Measurements from ENCODE around the gene TIMM23B.
"Not testable (repeated sequence)": the region's sequence is repeated elsewhere in the genome, so short reads cannot be mapped to it uniquely, and the experiment has no call there.

The TIMM23B gene, protein sequence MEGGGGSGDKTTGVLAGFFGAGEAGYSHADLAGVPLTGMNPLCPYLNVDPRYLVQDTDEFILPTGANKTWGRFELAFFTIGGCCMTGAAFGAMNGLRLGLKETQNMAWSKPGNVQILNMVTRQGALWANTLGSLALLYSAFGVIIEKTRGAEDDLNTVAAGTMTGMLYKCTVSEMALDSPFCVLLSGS

DNA sequence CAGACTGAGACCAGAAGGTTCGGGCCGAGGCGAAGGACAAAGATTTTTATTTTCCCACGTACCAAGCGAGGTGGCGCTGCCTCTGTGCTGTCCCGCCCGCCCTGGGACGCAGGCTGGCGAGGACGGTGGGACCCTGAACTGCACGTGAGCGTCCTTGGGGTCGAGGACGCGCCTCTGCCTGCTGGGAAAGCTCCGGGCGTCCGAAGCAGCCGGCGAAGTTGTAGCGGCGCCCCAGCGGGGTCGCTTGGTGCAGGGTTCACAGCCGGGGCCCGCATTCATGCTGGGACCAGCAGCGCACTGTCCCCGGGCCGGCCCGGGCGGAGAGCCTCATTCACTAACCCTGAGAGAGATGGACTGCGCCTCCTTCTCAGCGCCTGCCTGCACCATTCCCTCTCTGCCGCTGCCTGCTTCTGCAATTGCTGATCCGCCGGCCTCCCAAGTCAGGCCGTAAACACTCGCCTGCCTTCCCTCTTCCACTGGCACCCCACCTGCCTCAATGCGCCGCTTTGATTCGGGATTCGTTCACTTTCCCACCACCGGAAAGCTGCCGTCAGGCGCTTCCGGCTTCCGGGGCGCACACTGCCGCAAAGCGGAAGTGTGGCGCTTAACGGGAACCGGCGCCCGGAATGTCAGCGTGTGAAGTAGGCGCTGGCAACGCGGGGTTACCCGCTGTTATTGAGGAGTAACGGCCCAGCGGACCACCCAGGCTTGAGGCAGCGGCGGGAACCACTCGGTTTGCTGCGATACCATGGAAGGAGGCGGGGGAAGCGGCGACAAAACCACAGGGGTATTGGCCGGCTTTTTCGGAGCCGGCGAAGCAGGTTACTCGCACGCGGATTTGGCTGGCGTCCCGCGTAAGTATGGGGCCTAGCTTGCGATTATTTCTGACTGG lies at the start of gene TIMM23B, which contains the start of gene PARG:
TSS of gene TIMM23B (plus strand) at position 607 of the 892 bp plus-strand sequence. CDS start at position 749, 142 bp downstream.
TSS of gene PARG (minus strand) at position 581 of the 892 bp plus-strand sequence. CDS start at position 279, 302 bp downstream.
- not testable (repeated sequence) for H3K36me3 ChIP-seq (ENCODE audit: control insufficient read depth in 5 of 5, insufficient read depth in 5 of 5, low read length in 5 of 5); H3K27me3 ChIP-seq (ENCODE audit: control insufficient read depth in 5 of 5, insufficient read depth in 4 of 5, low read length in 5 of 5); H3K9me3 ChIP-seq (ENCODE audit: control insufficient read depth in 5 of 5, low read length in 5 of 5)
- Histone ChIP-seq H3K4me3 (ENCODE audit: low read depth in 1 of 5, low read length in 5 of 5) (peak within 1 kb of the TSS; percentile 75 to 87 (median 82)), H3K9ac (ENCODE audit: low read length in 5 of 5) (peak within 1 kb of the TSS; percentile 82 to 98 (median 83)), H3K27ac (ENCODE audit: low read depth, low read length) (peak within 1 kb of the TSS; percentile 75), H3K4me1 (ENCODE audit: control insufficient read depth in 5 of 5, insufficient read depth in 5 of 5, low read length in 5 of 5) (peaks cover 0 to 25% (median 21%) of the 10 kb centered on the region in 5 donors)

DNA sequence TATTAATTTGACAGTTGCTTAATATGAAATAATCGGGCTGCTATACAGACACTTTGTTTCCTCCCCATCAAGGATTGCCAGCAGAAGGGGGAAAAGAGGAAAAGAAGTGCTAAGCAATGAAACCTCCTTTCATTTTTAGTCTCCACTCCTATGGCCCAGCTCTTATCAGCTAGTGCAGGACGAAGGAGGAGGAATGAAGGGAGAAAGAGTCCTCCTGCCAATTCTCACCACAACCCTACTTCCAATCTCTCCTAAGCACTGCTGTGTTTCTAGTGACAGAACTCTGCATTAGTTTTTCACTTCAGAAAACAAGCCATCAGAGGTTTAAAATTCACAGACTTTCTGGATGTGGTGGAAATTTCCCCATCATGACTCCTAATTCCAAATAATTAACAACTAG lies 41.9 kb upstream of the TIMM23B start:
- not testable (repeated sequence) for H3K4me3 ChIP-seq (ENCODE audit: low read depth in 1 of 5, low read length in 5 of 5); H3K4me1 ChIP-seq (ENCODE audit: control insufficient read depth in 5 of 5, insufficient read depth in 5 of 5, low read length in 5 of 5); H3K27me3 ChIP-seq (ENCODE audit: control insufficient read depth in 5 of 5, insufficient read depth in 4 of 5, low read length in 5 of 5); H3K36me3 ChIP-seq (ENCODE audit: control insufficient read depth in 5 of 5, insufficient read depth in 5 of 5, low read length in 5 of 5); H3K9me3 ChIP-seq (ENCODE audit: control insufficient read depth in 5 of 5, low read length in 5 of 5); H3K27ac ChIP-seq (ENCODE audit: low read depth, low read length); H3K9ac ChIP-seq (ENCODE audit: low read length in 5 of 5)

DNA sequence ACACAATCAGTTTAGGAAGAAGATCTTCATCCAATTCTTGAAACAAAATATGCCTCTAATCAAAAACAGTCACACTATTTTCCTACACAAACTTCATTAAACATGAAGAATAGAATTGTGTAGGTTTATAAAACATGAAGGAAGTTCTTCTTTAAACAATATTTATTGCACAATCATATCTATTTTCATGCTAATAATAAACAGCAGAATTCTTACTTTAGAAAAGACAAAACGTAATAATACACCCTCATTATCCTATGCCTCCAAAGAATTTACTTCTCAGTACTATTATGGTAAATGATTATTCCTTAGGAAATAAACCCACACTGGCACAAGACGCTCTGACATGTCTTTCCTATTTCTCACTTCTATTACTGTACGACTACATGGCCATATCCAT lies 41.4 kb upstream of the TIMM23B start:
- not testable (repeated sequence) for H3K27me3 ChIP-seq (ENCODE audit: control insufficient read depth in 5 of 5, insufficient read depth in 4 of 5, low read length in 5 of 5); H3K4me1 ChIP-seq (ENCODE audit: control insufficient read depth in 5 of 5, insufficient read depth in 5 of 5, low read length in 5 of 5); H3K36me3 ChIP-seq (ENCODE audit: control insufficient read depth in 5 of 5, insufficient read depth in 5 of 5, low read length in 5 of 5); H3K9ac ChIP-seq (ENCODE audit: low read length in 5 of 5); H3K4me3 ChIP-seq (ENCODE audit: low read depth in 1 of 5, low read length in 5 of 5); H3K9me3 ChIP-seq (ENCODE audit: control insufficient read depth in 5 of 5, low read length in 5 of 5); H3K27ac ChIP-seq (ENCODE audit: low read depth, low read length)

DNA sequence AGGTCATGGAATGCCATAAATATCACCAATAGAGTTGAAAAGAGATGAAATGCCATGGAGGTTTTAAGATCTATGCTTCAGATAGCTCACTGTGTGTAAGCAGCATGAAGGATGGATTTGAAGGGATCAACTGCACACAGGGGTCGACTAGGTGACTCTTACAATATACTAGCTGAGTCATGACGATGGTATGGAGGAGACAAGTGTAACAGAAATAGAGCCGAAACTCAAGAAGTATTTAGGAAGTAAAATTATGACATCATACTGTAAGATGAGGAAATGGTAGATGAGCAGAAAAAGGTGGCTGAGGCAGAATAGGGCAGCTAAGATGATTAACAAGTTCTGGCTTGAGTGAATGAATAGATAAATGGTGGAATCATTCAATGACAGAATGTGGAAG lies 38.0 kb upstream of the TIMM23B start:
- H3K9ac ChIP-seq (ENCODE audit: low read length in 5 of 5); H3K4me1 ChIP-seq (ENCODE audit: control insufficient read depth in 5 of 5, insufficient read depth in 5 of 5, low read length in 5 of 5); H3K9me3 ChIP-seq (ENCODE audit: control insufficient read depth in 5 of 5, low read length in 5 of 5); H3K36me3 ChIP-seq (ENCODE audit: control insufficient read depth in 5 of 5, insufficient read depth in 5 of 5, low read length in 5 of 5); H3K27ac ChIP-seq (ENCODE audit: low read depth, low read length); H3K4me3 ChIP-seq (ENCODE audit: low read depth in 1 of 5, low read length in 5 of 5); H3K27me3 ChIP-seq (ENCODE audit: control insufficient read depth in 5 of 5, insufficient read depth in 4 of 5, low read length in 5 of 5): not testable (repeated sequence)

DNA sequence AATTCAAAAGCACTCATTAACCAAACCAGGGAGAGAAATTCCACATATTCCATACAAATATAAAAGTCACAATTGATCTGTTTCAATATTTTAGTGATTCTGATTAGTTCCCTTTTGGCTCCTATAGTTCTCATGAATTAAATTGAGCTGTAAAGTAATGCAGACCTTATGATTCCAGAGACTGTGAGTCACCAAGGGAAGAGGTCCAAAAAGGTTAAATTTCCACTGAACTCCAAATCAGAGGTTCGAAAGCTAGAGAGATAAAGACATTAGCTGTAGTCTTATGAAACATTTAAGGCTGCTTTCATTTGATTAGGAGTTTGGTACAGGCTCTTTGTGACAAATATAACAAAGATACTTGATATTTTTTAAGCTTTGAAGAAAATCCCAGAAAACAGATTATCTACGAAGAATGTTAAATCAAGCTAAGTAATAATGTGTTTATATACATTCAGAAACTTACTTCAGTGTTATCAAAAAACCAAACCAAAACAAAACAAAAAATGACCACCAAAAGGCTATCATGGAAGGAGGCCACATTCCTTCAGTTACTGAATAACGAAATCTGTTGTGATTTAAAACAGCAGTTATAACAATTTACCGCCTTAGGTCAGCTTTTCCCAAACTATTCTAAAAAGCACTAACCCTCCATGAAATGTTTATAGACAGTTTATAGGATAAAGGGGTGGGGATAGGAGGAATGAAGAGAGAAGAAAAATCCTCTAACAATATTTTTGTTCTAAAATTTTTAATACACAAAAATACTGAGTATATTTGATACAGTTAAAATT lies 33.4 kb upstream of the TIMM23B start:
- not testable (repeated sequence) for H3K27me3 ChIP-seq (ENCODE audit: control insufficient read depth in 5 of 5, insufficient read depth in 4 of 5, low read length in 5 of 5); H3K4me3 ChIP-seq (ENCODE audit: low read depth in 1 of 5, low read length in 5 of 5); H3K36me3 ChIP-seq (ENCODE audit: control insufficient read depth in 5 of 5, insufficient read depth in 5 of 5, low read length in 5 of 5); H3K27ac ChIP-seq (ENCODE audit: low read depth, low read length); H3K9ac ChIP-seq (ENCODE audit: low read length in 5 of 5); H3K4me1 ChIP-seq (ENCODE audit: control insufficient read depth in 5 of 5, insufficient read depth in 5 of 5, low read length in 5 of 5); H3K9me3 ChIP-seq (ENCODE audit: control insufficient read depth in 5 of 5, low read length in 5 of 5)

DNA sequence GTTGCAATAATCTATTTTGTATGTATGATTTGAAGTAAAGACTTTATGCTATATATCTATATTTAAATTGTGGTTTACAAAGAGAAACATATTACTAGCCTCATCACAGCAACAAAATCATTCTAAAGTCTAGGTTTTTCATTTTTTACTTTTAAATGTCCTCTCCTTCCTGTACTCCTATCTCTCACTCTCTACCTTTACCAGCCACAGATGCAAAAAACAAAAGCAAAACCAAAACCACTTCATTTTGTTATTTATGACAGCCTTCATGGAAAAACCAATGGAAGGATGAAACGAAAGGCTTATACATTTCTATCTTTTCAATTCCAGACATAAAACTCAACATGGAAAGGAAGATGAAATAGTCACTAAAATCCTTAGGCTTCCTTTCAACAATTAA lies 31.6 kb upstream of the TIMM23B start:
- not testable (repeated sequence) for H3K4me1 ChIP-seq (ENCODE audit: control insufficient read depth in 5 of 5, insufficient read depth in 5 of 5, low read length in 5 of 5); H3K36me3 ChIP-seq (ENCODE audit: control insufficient read depth in 5 of 5, insufficient read depth in 5 of 5, low read length in 5 of 5); H3K27ac ChIP-seq (ENCODE audit: low read depth, low read length); H3K9ac ChIP-seq (ENCODE audit: low read length in 5 of 5); H3K4me3 ChIP-seq (ENCODE audit: low read depth in 1 of 5, low read length in 5 of 5); H3K9me3 ChIP-seq (ENCODE audit: control insufficient read depth in 5 of 5, low read length in 5 of 5); H3K27me3 ChIP-seq (ENCODE audit: control insufficient read depth in 5 of 5, insufficient read depth in 4 of 5, low read length in 5 of 5)

DNA sequence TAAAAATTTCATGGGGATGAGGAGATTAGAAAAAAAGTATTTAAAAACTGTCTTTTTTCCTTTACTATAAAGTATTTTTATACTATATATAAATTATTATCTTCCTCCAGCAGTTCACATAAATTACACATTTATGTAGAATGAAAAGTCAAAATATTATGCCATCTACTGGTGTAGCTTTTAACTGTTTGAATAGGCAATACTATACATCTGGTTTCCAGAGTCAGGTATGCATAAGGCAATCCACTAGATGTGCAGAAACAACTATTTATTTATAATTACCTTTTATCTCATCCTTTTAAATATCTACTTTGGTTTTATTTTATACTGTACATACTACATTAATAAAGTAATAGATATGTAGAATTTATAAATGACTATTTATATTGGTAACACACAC lies 25.4 kb upstream of the TIMM23B start:
- not testable (repeated sequence) for H3K9me3 ChIP-seq (ENCODE audit: control insufficient read depth in 5 of 5, low read length in 5 of 5); H3K4me1 ChIP-seq (ENCODE audit: control insufficient read depth in 5 of 5, insufficient read depth in 5 of 5, low read length in 5 of 5); H3K36me3 ChIP-seq (ENCODE audit: control insufficient read depth in 5 of 5, insufficient read depth in 5 of 5, low read length in 5 of 5); H3K4me3 ChIP-seq (ENCODE audit: low read depth in 1 of 5, low read length in 5 of 5); H3K27me3 ChIP-seq (ENCODE audit: control insufficient read depth in 5 of 5, insufficient read depth in 4 of 5, low read length in 5 of 5); H3K27ac ChIP-seq (ENCODE audit: low read depth, low read length); H3K9ac ChIP-seq (ENCODE audit: low read length in 5 of 5)

DNA sequence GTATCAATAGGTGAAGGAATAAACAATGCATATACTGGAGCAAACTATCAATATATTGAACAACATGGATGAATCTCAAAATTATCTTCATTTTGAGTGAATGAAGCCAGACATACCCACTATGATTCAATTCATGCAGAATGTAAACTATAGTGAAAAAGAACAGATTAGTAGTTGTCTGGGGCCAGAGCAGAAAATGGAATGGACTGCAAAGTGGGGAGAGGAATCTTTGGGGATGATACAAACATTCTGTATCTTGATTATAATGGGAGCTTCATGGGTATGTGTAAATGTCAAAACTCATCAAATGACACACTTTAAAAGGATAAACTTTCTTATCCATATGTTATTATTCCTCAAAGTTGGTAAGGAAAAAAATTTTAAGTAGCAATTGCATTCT lies 23.9 kb upstream of the TIMM23B start:
- H3K4me3 ChIP-seq (ENCODE audit: low read depth in 1 of 5, low read length in 5 of 5); H3K27me3 ChIP-seq (ENCODE audit: control insufficient read depth in 5 of 5, insufficient read depth in 4 of 5, low read length in 5 of 5); H3K4me1 ChIP-seq (ENCODE audit: control insufficient read depth in 5 of 5, insufficient read depth in 5 of 5, low read length in 5 of 5); H3K9ac ChIP-seq (ENCODE audit: low read length in 5 of 5); H3K27ac ChIP-seq (ENCODE audit: low read depth, low read length); H3K9me3 ChIP-seq (ENCODE audit: control insufficient read depth in 5 of 5, low read length in 5 of 5): not testable (repeated sequence)
- peaks cover 3 to 11% (median 6%) of the 10 kb centered on the region in 5 donors for H3K36me3 ChIP-seq (ENCODE audit: control insufficient read depth in 5 of 5, insufficient read depth in 5 of 5, low read length in 5 of 5)

DNA sequence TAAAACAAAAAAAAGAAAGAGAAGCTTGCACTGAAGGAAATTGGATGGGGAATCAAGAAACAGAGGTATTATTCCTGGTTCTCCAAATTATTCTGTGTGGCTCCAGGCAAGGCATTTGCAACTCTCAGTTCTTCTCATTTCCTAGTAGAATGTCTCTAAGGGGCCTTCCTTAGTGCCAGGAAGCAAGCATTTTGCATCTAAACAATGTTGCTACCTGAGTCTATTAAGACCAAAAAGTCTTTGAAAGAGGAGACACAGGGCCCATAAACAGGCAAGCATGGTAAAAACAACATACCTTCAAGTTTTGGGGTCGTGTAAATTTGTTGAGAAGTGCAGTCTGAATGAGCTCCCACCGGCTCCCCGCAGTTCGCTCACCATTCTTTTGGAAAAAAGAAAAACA lies 19.8 kb upstream of the TIMM23B start:
- H3K27me3 ChIP-seq (ENCODE audit: control insufficient read depth in 5 of 5, insufficient read depth in 4 of 5, low read length in 5 of 5); H3K9me3 ChIP-seq (ENCODE audit: control insufficient read depth in 5 of 5, low read length in 5 of 5); H3K27ac ChIP-seq (ENCODE audit: low read depth, low read length); H3K9ac ChIP-seq (ENCODE audit: low read length in 5 of 5); H3K4me3 ChIP-seq (ENCODE audit: low read depth in 1 of 5, low read length in 5 of 5); H3K4me1 ChIP-seq (ENCODE audit: control insufficient read depth in 5 of 5, insufficient read depth in 5 of 5, low read length in 5 of 5): not testable (repeated sequence)
- peaks cover 3 to 14% (median 3%) of the 10 kb centered on the region in 5 donors for H3K36me3 ChIP-seq (ENCODE audit: control insufficient read depth in 5 of 5, insufficient read depth in 5 of 5, low read length in 5 of 5)

DNA sequence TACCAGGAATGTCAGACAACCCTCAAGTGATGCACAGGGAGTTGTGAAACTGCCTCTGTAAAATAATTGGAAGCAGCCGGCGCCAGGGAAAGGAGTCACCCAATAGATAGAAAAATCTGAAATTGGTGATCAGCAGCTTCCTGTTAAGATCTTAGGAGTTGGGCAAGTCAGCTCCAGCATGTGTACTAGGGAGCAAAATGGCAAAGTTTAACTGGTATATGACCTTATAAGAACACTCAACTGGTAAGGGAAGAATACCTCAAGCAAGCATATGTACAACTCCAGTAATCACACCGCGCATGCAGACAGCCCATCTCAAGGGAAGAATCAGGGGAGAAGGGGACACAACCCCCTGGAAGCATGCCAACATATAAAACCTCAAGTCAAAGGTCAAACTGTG lies 18.3 kb upstream of the TIMM23B start:
- H3K36me3 ChIP-seq (ENCODE audit: control insufficient read depth in 5 of 5, insufficient read depth in 5 of 5, low read length in 5 of 5): peaks cover 3 to 11% (median 3%) of the 10 kb centered on the region in 5 donors
- not testable (repeated sequence) for H3K4me3 ChIP-seq (ENCODE audit: low read depth in 1 of 5, low read length in 5 of 5); H3K27ac ChIP-seq (ENCODE audit: low read depth, low read length); H3K9me3 ChIP-seq (ENCODE audit: control insufficient read depth in 5 of 5, low read length in 5 of 5); H3K4me1 ChIP-seq (ENCODE audit: control insufficient read depth in 5 of 5, insufficient read depth in 5 of 5, low read length in 5 of 5); H3K27me3 ChIP-seq (ENCODE audit: control insufficient read depth in 5 of 5, insufficient read depth in 4 of 5, low read length in 5 of 5); H3K9ac ChIP-seq (ENCODE audit: low read length in 5 of 5)

Data from subcutaneous abdominal adipose tissue (tissue), 5 donors.